NT2/D1 (cell line): Measurements from ENCODE around the gene NES.
"Not testable (repeated sequence)": the region's sequence is repeated elsewhere in the genome, so short reads cannot be mapped to it uniquely, and the experiment has no call there.

ENCODE experiments used
- DNase-seq: peaks from one replicate; pipeline ENCODE4 v3.0.0-alpha.2; 2011; ENCODE audit warnings: low read depth, low spot score
- H3K27me3 ChIP-seq: 2 replicates; pipeline ENCODE4 v1.6.0; 2011; ENCODE audit warnings: mild to moderate bottlenecking; ENCODE audit not compliant: insufficient read length, insufficient read depth
- H3K36me3 ChIP-seq: 2 replicates; pipeline ENCODE4 v1.6.1; 2011; ENCODE audit warnings: mild to moderate bottlenecking, low read length, mixed read lengths; ENCODE audit not compliant: insufficient read depth, insufficient read length
- H3K4me1 ChIP-seq: 2 replicates; pipeline ENCODE4 v1.5.1; 2011; ENCODE audit not compliant: insufficient read depth, insufficient read length
- H3K4me3 ChIP-seq: 2 replicates; pipeline ENCODE4 v1.5.1; 2011; ENCODE audit warnings: low read depth; ENCODE audit not compliant: insufficient read length
- H3K9ac ChIP-seq: 2 replicates; pipeline ENCODE4 v1.6.0; 2011; ENCODE audit warnings: low read depth; ENCODE audit not compliant: insufficient read length
- H3K9me3 ChIP-seq: 2 replicates; pipeline ENCODE4 v1.5.1; 2011; ENCODE audit warnings: mild to moderate bottlenecking, low read length; ENCODE audit not compliant: insufficient read depth
- SUZ12 ChIP-seq: IDR thresholded peaks from 2 replicates; pipeline ENCODE4 v1.6.1; 2011; ENCODE audit not compliant: insufficient read length, insufficient read depth; ENCODE audit errors: extremely low read depth
- YY1 ChIP-seq: IDR thresholded peaks from 2 replicates; pipeline ENCODE4 v1.6.1; 2011; ENCODE audit not compliant: insufficient read length, insufficient read depth
- ZNF274 ChIP-seq: IDR thresholded peaks from 2 replicates; pipeline ENCODE4 v1.6.1; 2011; ENCODE audit warnings: mild to moderate bottlenecking, low read depth, low read length

Gene NES

DNA sequence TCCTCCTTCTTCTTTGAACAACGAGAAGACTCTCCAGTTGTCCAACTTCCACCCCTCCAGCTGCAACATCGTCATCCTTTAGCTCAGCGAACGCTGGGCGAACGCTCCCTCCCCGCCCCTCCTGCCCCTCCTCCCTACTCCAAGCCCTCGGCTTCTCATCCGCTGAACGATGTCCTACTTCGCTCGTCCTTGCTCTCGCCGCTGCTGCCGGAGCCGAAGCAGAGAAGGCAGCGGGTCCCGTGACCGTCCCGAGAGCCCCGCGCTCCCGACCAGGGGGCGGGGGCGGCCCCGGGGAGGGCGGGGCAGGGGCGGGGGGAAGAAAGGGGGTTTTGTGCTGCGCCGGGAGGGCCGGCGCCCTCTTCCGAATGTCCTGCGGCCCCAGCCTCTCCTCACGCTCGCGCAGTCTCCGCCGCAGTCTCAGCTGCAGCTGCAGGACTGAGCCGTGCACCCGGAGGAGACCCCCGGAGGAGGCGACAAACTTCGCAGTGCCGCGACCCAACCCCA lies 35.4 kb downstream of the NES start, which contains the start of gene BCAN:
TSS of gene BCAN (plus strand) at position 357 of the 504 bp plus-strand sequence. CDS start 3,938 bp downstream, outside the sequence.
- H3K36me3 ChIP-seq = no peaks in the 10 kb centered on the region
- DNase-seq = no peak
- TF ChIP-seq SUZ12 (no peak), YY1 (no peak), ZNF274 (no peak)
- H3K27me3 ChIP-seq = peaks cover 65% of the 10 kb centered on the region
- peaks cover 23% of the 10 kb centered on the region for H3K4me1 ChIP-seq
- peak within 1 kb of the TSS; percentile 76 for H3K9ac ChIP-seq
- H3K9me3 ChIP-seq = no peaks in the 10 kb centered on the region
- H3K4me3 ChIP-seq = peak within 1 kb of the TSS; percentile 48

- no peaks in the 10 kb centered on the region for H3K36me3 ChIP-seq
- H3K27me3 ChIP-seq = peaks cover 64% of the 10 kb centered on the region
- peak overlapping the region; percentile 29 for H3K4me3 ChIP-seq
- H3K4me1 ChIP-seq = peaks cover 23% of the 10 kb centered on the region
- no peak for DNase-seq
- TF ChIP-seq YY1 (no peak), ZNF274 (no peak), SUZ12 (no peak)
- no peaks in the 10 kb centered on the region for H3K9me3 ChIP-seq
- H3K9ac ChIP-seq = peak overlapping the region; percentile 47
Measured at GRCh38 chr1:156640842-156641706, 36.1 kb downstream of the NES start.

DNA sequence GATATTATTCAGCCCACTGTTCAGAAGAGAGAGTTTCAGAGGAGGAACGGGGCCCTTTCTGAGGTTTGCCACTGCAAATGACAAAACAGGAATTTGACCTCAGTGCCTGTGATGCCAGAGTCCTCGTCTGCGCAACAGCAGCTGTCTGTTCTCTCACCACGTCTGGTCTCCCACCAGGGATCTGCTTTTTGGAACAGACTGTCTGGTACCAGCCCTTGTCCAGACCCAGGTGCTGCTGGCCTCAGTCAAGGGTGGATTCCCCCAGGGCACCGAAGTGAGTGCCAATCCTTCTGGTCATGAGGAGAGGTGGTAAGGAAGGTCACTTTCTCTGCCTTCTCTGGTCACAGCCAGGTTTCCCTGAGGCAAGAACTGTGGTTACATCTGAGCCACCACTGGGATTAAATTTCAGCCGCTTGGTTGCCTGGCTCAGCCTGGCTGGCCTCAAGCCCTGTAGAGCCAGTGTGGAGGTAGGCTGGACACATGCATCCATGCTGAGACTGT lies 37.6 kb downstream of the NES start:
- Histone ChIP-seq H3K9me3 (no peaks in the 10 kb centered on the region), H3K27me3 (peaks cover 59% of the 10 kb centered on the region), H3K36me3 (no peaks in the 10 kb centered on the region), H3K4me1 (peaks cover 23% of the 10 kb centered on the region), H3K4me3 (no peak overlapping the region), H3K9ac (no peak overlapping the region)
- TF ChIP-seq SUZ12 = no peak
- no peak for TF ChIP-seq ZNF274
- no peak for TF ChIP-seq YY1
- no peak for DNase-seq

- TF ChIP-seq ZNF274 (no peak), YY1 (no peak), SUZ12 (no peak)
- H3K4me3 ChIP-seq = no peak overlapping the region
- no peaks in the 10 kb centered on the region for H3K36me3 ChIP-seq
- peaks cover 51% of the 10 kb centered on the region for H3K27me3 ChIP-seq
- no peak overlapping the region for H3K9ac ChIP-seq
- H3K9me3 ChIP-seq = no peaks in the 10 kb centered on the region
- DNase-seq = no peak
- peaks cover 23% of the 10 kb centered on the region for H3K4me1 ChIP-seq
Measured at GRCh38 chr1:156638189-156638985, 38.8 kb downstream of the NES start.

- DNase-seq = no peak
- no peak for TF ChIP-seq YY1
- TF ChIP-seq ZNF274 = no peak
- no peak for TF ChIP-seq SUZ12
- Histone ChIP-seq H3K9me3 (no peaks in the 10 kb centered on the region), H3K36me3 (no peaks in the 10 kb centered on the region), H3K4me1 (peaks cover 7% of the 10 kb centered on the region), H3K9ac (no peak overlapping the region), H3K27me3 (peaks cover 13% of the 10 kb centered on the region), H3K4me3 (no peak overlapping the region)
Measured at GRCh38 chr1:156632355-156632754, 44.9 kb downstream of the NES start.

DNA sequence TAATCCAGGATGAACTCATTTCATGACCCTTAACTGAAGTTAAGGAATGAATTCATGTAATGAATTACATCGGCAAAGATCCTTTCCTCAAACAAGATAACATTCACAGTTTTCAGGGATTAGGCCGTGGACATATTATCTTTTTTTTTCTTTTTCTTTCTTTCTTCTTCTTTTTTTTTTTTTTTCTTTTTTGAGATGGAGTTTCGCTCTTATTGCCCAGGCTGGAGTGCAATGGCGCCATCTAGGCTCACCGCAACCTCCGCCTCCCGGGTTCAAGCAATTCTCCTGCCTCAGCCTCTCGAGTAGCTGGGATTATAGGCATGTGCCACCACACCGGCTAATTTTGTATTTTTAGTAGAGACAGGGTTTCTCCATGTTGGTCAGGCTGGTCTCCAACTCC lies 46.1 kb downstream of the NES start:
- H3K36me3 ChIP-seq, H3K4me1 ChIP-seq, H3K9ac ChIP-seq, DNase-seq, H3K9me3 ChIP-seq, H3K4me3 ChIP-seq: not testable (repeated sequence)
- peaks cover 17% of the 10 kb centered on the region for H3K27me3 ChIP-seq

DNA sequence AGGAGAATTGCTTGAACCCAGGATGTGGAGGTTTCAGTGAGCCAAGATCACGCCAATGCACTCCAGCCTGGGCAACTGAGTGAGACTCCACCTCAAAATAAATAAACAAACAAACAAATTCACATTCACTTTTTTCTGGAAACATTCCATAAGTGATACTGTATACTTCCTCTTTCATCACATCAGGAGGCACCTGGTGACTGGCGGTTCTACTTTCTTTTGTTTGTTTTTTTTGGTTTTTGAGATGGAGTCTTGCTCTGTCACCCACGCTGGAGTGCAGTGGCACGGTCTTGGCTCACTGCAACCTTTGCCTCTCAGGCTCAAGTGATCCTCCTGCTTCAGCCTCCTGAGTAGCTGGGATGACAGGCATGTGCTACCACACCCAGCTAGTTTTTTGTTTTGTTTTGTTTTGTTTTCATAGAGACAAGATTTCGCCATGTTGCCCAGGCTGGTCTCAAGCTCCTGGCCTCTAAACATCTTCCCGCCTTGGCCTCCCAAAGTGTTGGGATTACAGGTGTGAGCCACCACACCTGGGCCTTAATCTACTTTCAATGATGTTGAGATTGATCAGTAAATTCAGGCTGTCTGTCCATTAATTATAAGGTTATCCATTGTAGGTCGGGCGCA lies 47.3 kb downstream of the NES start:
- Histone ChIP-seq H3K27me3 (peaks cover 24% of the 10 kb centered on the region), H3K4me1 (peaks cover 11% of the 10 kb centered on the region), H3K9ac (no peak overlapping the region), H3K9me3 (no peaks in the 10 kb centered on the region), H3K4me3 (no peak overlapping the region), H3K36me3 (no peaks in the 10 kb centered on the region)
- no peak for DNase-seq
- no peak for TF ChIP-seq YY1
- no peak for TF ChIP-seq ZNF274
- no peak for TF ChIP-seq SUZ12
